Fibroblast of lung (primary cell): ENCODE results near the gene SFSWAP. TPM values are rescaled to one million over a fixed set of nuclear protein-coding genes. Genes with fewer than 3 reads are reported as not detected.

Source experiments
- DNase-seq, 2 donors: peaks; one replicate each; pipeline versions ENCODE4 v3.0.0 to v3.0.0-alpha.2; 2010; ENCODE audit warnings: low read depth in 2 of 2
- H2AFZ ChIP-seq: 2 replicates; pipeline ENCODE4 v1.5.1; 2012; ENCODE audit warnings: low read length, control low read depth, inconsistent platforms
- H3K27ac ChIP-seq: 2 replicates; pipeline ENCODE4 v1.5.1; 2011; ENCODE audit warnings: low read length, control low read depth; ENCODE audit not compliant: insufficient read depth
- H3K27me3 ChIP-seq: 2 replicates; pipeline ENCODE4 v1.5.1; 2011; ENCODE audit warnings: mild to moderate bottlenecking, low read length; ENCODE audit not compliant: control insufficient read depth, insufficient read depth
- H3K36me3 ChIP-seq: 2 replicates; pipeline ENCODE4 v1.5.1; 2011; ENCODE audit warnings: low read length; ENCODE audit not compliant: control insufficient read depth, insufficient read depth
- H3K4me1 ChIP-seq: 2 replicates; pipeline ENCODE4 v1.5.1; 2011; ENCODE audit warnings: low read length; ENCODE audit not compliant: control insufficient read depth, insufficient read depth; ENCODE audit errors: extremely low read depth
- H3K4me2 ChIP-seq: 2 replicates; pipeline ENCODE4 v1.5.1; 2011; ENCODE audit warnings: low read length, control low read depth; ENCODE audit not compliant: insufficient read depth; ENCODE audit errors: extremely low read depth
- H3K4me3 ChIP-seq, 4 experiments: fragments of 200-600 bp in 1 of 4; sonication (generic) in 1 of 4; replicated peaks in 1 of 4; 2 replicates each; pipeline ENCODE4 v1.5.1; 2011 to 2016; ENCODE audit warnings: low read length in 4 of 4, low read depth in 3 of 4, mild to moderate bottlenecking in 3 of 4, control low read depth in 2 of 4, inconsistent platforms in 1 of 4, mixed read lengths in 1 of 4; ENCODE audit not compliant: insufficient read depth in 1 of 4; ENCODE audit errors: control extremely low read depth in 1 of 4
- H3K79me2 ChIP-seq: 2 replicates; pipeline ENCODE4 v1.5.1; 2012; ENCODE audit warnings: mild to moderate bottlenecking, low read length, inconsistent platforms; ENCODE audit not compliant: control insufficient read depth, insufficient read depth
- H3K9ac ChIP-seq: 2 replicates; pipeline ENCODE4 v1.5.1; 2011; ENCODE audit warnings: mild to moderate bottlenecking, low read length, control low read depth; ENCODE audit not compliant: insufficient read depth
- H3K9me3 ChIP-seq: 2 replicates; pipeline ENCODE4 v1.5.1; 2012; ENCODE audit warnings: low read depth, low read length; ENCODE audit not compliant: control insufficient read depth, insufficient read depth
- H4K20me1 ChIP-seq: 2 replicates; pipeline ENCODE4 v1.5.1; 2011; ENCODE audit warnings: low read length; ENCODE audit not compliant: control insufficient read depth, insufficient read depth; ENCODE audit errors: extremely low read depth
- EZH2 ChIP-seq: IDR thresholded peaks from 2 replicates; pipeline ENCODE4 v1.5.1; 2012; ENCODE audit warnings: low read length, control low read depth, mild to moderate bottlenecking; ENCODE audit errors: missing control alignments
- polyA plus RNA-seq, 2 donors: library from polyadenylated mRNA; depleted of rRNA in 1 of 2; stranded (reverse) in 1 of 2; unstranded in 1 of 2; fragments of >200 nt; gene quantifications; 2 replicates each; pipeline ENCODE4 v1.2.1, GENCODE V29; 2011 to 2012; ENCODE audit warnings: missing spikeins in 1 of 2
- total RNA-seq: library from RNA; depleted of rRNA; stranded (reverse); fragments of >200 nt; gene quantifications from 2 replicates; pipeline ENCODE4 v1.2.1, GENCODE V29; 2014
- TF ChIP-seq, protein P1 (sequence below), 2 donors: IDR thresholded peaks in 1 of 2; conservative IDR thresholded peaks in 1 of 2; 1 replicate in 1 of 2; 2 replicates in 1 of 2; pipeline ENCODE4 v1.5.1; 2011 to 2012; ENCODE audit warnings: low read length in 2 of 2, control low read depth in 1 of 2, inconsistent platforms in 1 of 2, low read depth in 1 of 2, mild to moderate bottlenecking in 1 of 2

The SFSWAP gene
- total and polyA plus RNA-seq, 2 donors (not counting 1 experiment from before 2014, with no cell fraction given): 9.9 to 23.3 TPM

DNA sequence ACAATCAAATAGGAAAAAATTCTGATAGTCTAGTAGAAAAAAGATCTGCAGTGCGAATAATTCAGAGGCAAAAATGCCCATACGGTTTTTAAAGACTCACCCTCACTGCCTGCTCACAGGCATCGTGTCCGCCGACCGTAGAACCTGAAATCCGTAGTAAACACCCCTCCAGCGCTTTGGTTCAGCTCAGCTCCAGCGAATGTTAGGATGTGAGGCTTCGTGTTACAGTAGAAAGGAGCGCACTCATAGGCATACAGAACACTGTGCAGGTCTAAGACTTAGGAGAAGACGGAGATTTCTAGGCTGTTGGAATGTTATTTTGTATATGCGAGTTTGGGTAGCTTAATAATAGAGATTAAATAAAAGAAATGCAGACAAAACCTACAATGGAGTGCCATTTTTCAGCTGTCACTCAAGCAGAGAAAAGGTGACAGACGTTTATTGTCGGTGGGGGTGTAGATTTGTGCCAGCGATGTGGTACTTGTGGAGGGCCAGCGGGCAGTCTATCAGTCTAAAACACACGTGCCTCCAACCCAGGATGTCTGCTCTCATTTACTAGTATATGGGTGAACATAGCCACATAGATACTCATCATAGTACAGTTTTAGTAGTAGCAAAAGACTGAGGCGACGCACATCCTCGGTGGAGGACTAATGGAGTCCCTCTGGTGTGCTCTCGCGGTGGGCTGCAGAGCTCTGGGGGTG, 25.7 kb downstream of the SFSWAP start:
- Histone ChIP-seq H2AFZ (no peak overlapping the region), H3K4me3 (no peak overlapping the region), H3K4me1 (peaks cover 3% of the 10 kb centered on the region), H3K27me3 (no peaks in the 10 kb centered on the region), H3K9ac (no peak overlapping the region), H3K36me3 (peaks cover 13% of the 10 kb centered on the region), H4K20me1 (no peaks in the 10 kb centered on the region), H3K4me2 (no peak overlapping the region), H3K9me3 (no peaks in the 10 kb centered on the region), H3K79me2 (no peaks in the 10 kb centered on the region), H3K27ac (no peak overlapping the region)
- TF ChIP-seq, protein P1, sequence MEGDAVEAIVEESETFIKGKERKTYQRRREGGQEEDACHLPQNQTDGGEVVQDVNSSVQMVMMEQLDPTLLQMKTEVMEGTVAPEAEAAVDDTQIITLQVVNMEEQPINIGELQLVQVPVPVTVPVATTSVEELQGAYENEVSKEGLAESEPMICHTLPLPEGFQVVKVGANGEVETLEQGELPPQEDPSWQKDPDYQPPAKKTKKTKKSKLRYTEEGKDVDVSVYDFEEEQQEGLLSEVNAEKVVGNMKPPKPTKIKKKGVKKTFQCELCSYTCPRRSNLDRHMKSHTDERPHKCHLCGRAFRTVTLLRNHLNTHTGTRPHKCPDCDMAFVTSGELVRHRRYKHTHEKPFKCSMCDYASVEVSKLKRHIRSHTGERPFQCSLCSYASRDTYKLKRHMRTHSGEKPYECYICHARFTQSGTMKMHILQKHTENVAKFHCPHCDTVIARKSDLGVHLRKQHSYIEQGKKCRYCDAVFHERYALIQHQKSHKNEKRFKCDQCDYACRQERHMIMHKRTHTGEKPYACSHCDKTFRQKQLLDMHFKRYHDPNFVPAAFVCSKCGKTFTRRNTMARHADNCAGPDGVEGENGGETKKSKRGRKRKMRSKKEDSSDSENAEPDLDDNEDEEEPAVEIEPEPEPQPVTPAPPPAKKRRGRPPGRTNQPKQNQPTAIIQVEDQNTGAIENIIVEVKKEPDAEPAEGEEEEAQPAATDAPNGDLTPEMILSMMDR (conservative IDR thresholded peaks at IDR 0.05 in 1 of 2, IDR thresholded peaks at IDR 0.05 in 1 of 2; ENCODE audit: low read depth in 1 of 2, low read length in 2 of 2): no peak
- TF ChIP-seq EZH2: no peak
- no peak for DNase-seq

DNA sequence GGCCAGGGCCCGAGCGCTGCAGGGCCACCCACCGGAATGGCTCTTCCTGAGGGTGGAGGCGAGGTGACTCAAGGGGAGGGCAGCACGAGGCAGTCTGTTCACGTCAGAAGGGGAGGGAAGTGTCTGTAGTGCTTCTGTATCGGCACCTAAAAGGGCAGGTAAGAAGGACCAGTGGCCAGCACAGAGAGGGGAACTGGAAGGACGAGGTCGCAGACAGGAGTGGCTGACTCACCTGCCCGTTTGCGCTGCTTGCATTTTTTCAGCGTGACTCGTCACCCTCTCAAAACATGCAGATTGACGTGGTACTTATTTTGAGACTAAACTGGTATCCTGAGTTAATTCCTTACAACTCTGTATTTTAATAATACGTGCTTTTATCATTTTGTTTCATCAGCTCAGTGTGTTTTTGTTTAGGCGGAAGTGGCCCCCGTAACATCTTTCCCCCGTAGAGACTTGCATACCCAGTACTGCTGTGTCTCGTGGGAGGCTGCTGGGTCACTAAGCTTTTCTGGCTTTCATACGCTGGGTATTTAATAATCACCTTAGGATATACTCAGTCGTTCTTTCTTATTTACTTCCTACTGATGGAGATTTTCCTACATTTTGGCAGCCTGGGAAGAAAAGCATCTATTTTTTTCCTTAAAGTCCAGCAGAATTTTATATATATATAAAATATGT, 26.4 kb downstream of the SFSWAP start:
- Histone ChIP-seq H3K79me2 (no peaks in the 10 kb centered on the region), H3K9ac (no peak overlapping the region), H3K4me1 (peaks cover 3% of the 10 kb centered on the region), H3K9me3 (no peaks in the 10 kb centered on the region), H3K4me2 (no peak overlapping the region), H3K27ac (no peak overlapping the region), H3K27me3 (no peaks in the 10 kb centered on the region), H2AFZ (no peak overlapping the region), H3K4me3 (no peak overlapping the region), H3K36me3 (peaks cover 13% of the 10 kb centered on the region), H4K20me1 (no peaks in the 10 kb centered on the region)
- peak; percentile 3 to 89 for DNase-seq
- TF ChIP-seq EZH2: no peak
- TF ChIP-seq, protein P1 (conservative IDR thresholded peaks at IDR 0.05 in 1 of 2, IDR thresholded peaks at IDR 0.05 in 1 of 2; ENCODE audit: low read depth in 1 of 2, low read length in 2 of 2): no peak

DNA sequence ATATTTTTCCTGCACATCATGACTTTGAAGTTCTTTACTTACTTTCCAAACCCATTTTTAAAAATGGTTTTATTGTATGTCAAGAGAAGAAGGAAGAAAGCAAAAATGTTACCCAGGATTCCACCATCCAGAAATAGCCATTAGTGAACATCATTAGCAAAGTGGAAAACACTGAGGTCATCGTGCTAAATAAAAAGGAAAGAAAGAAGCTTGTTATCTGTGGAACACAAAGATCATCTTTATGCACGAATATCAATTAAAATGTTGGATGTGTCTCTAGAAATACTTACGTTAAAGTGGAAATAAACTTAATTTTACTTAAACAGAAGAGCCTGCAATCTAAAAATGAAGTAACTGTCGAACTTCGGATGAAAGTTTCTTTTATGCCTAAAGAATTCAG, 27.3 kb downstream of the SFSWAP start:
- Histone ChIP-seq H3K79me2 (no peaks in the 10 kb centered on the region), H3K27me3 (no peaks in the 10 kb centered on the region), H4K20me1 (no peaks in the 10 kb centered on the region), H2AFZ (no peak overlapping the region), H3K4me3 (no peak overlapping the region), H3K9me3 (no peaks in the 10 kb centered on the region), H3K4me2 (no peak overlapping the region), H3K4me1 (peaks cover 3% of the 10 kb centered on the region), H3K9ac (no peak overlapping the region), H3K27ac (no peak overlapping the region), H3K36me3 (peaks cover 10% of the 10 kb centered on the region)
- DNase-seq: no peak
- TF ChIP-seq EZH2: no peak
- TF ChIP-seq, protein P1 (conservative IDR thresholded peaks at IDR 0.05 in 1 of 2, IDR thresholded peaks at IDR 0.05 in 1 of 2; ENCODE audit: low read depth in 1 of 2, low read length in 2 of 2): no peak
